A673 (cell line): Measurements from ENCODE around the gene CGN. TPM values are rescaled to one million over a fixed set of nuclear protein-coding genes. Genes with fewer than 3 reads are reported as not detected.

Source experiments
- BruUV-seq: library from RNA; stranded (reverse); fragments of 400-500 nt; replicated peaks from 2 replicates; lab custom pipeline; 2021; lab: Mats Ljungman, UMichigan
- CTCF ChIA-PET: fragments of 300-600 bp; sonication (Branson Sonifier 250); formaldehyde crosslinking; loops from one replicate; lab custom pipeline; 2022; ENCODE audit warnings: antibody characterized with exemption; lab: Charles Lee
- POLR2A ChIA-PET: fragments of 300-600 bp; sonication (Branson Sonifier 250); formaldehyde crosslinking; loops from one replicate; lab custom pipeline; 2022; ENCODE audit warnings: antibody characterized with exemption; ENCODE audit not compliant: low non-redundant PET; lab: Charles Lee
- DNase-seq: peaks from one replicate; pipeline ENCODE4 v3.0.0-alpha.2; 2015; ENCODE audit warnings: low spot score
- H3K27ac ChIP-seq: fragments of 200-600 bp; sonication (generic); 2 replicates; pipeline ENCODE4 v1.5.1; 2016; ENCODE audit warnings: mixed run types, low read depth, mild to moderate bottlenecking, mixed read lengths, antibody characterized with exemption, low read length; ENCODE audit not compliant: poor library complexity, severe bottlenecking
- H3K27me3 ChIP-seq: fragments of 200-600 bp; sonication (generic); replicated peaks from 2 replicates; pipeline ENCODE4 v1.6.1; 2017; ENCODE audit warnings: mixed run types, low read depth, mild to moderate bottlenecking, mixed read lengths, antibody characterized with exemption, low read length; ENCODE audit not compliant: insufficient read depth, poor library complexity
- H3K36me3 ChIP-seq: fragments of 200-600 bp; sonication (generic); 2 replicates; pipeline ENCODE4 v1.6.1; 2016; ENCODE audit warnings: mixed run types, mild to moderate bottlenecking, mixed read lengths, antibody characterized with exemption, low read length; ENCODE audit not compliant: insufficient read depth, poor library complexity, severe bottlenecking
- H3K4me1 ChIP-seq: fragments of 200-600 bp; sonication (generic); 2 replicates; pipeline ENCODE4 v1.6.1; 2017; ENCODE audit warnings: mixed run types, mild to moderate bottlenecking, mixed read lengths, antibody characterized with exemption, low read length; ENCODE audit not compliant: insufficient read depth, poor library complexity, severe bottlenecking
- H3K4me3 ChIP-seq: fragments of 200-600 bp; sonication (generic); 2 replicates; pipeline ENCODE4 v1.5.1; 2016; ENCODE audit warnings: low read depth, mixed run types, mild to moderate bottlenecking, mixed read lengths, low read length; ENCODE audit not compliant: poor library complexity, severe bottlenecking
- H3K9me3 ChIP-seq: fragments of 200-600 bp; sonication (generic); 2 replicates; pipeline ENCODE4 v1.6.1; 2016; ENCODE audit warnings: mixed run types, low read depth, mild to moderate bottlenecking, mixed read lengths, antibody characterized with exemption, low read length; ENCODE audit not compliant: poor library complexity, severe bottlenecking
- EZH2 ChIP-seq: fragments of 200-600 bp; sonication (generic); IDR thresholded peaks from 2 replicates; pipeline ENCODE4 v1.6.1; 2017; ENCODE audit warnings: borderline replicate concordance, low read depth, mild to moderate bottlenecking, mixed read lengths, antibody characterized with exemption, low read length; ENCODE audit not compliant: poor library complexity, severe bottlenecking
- intact Hi-C: fragments of 100-400 bp; cut with micrococcal nuclease; formaldehyde crosslinking; loops from one replicate; pipeline ENCODE4 v1.10.0; 2022; ENCODE audit not compliant: unreplicated experiment
- total RNA-seq: library from RNA; stranded (reverse); gene quantifications from 2 replicates; pipeline ENCODE4 v1.2.3, GENCODE V29; 2021
- TF ChIP-seq, protein P1 (sequence below): fragments of 300-800, 200-600 bp; sonication (generic); conservative IDR thresholded peaks from 2 replicates; pipeline ENCODE4 v1.5.1; 2017; ENCODE audit warnings: low read depth, mild to moderate bottlenecking, antibody characterized with exemption, low read length, moderate library complexity, mixed read lengths

The CGN gene
- total RNA-seq, 1 experiment from 2014 or later = 2.6 TPM

GRCh38 chr1:151546011-151546925 is 35.1 kb downstream of the CGN start:
- POLR2A ChIA-PET = no interaction called here
- Histone ChIP-seq H3K36me3 (no peaks in the 10 kb centered on the region), H3K4me1 (peaks cover 12% of the 10 kb centered on the region), H3K9me3 (no peaks in the 10 kb centered on the region), H3K27me3 (no peaks in the 10 kb centered on the region), H3K4me3 (no peak overlapping the region), H3K27ac (no peak overlapping the region)
- BruUV-seq = no TSS peak
- TF ChIP-seq, protein P1, sequence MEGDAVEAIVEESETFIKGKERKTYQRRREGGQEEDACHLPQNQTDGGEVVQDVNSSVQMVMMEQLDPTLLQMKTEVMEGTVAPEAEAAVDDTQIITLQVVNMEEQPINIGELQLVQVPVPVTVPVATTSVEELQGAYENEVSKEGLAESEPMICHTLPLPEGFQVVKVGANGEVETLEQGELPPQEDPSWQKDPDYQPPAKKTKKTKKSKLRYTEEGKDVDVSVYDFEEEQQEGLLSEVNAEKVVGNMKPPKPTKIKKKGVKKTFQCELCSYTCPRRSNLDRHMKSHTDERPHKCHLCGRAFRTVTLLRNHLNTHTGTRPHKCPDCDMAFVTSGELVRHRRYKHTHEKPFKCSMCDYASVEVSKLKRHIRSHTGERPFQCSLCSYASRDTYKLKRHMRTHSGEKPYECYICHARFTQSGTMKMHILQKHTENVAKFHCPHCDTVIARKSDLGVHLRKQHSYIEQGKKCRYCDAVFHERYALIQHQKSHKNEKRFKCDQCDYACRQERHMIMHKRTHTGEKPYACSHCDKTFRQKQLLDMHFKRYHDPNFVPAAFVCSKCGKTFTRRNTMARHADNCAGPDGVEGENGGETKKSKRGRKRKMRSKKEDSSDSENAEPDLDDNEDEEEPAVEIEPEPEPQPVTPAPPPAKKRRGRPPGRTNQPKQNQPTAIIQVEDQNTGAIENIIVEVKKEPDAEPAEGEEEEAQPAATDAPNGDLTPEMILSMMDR = no peak
- no peak for TF ChIP-seq EZH2
- intact Hi-C loops = no loop called here
- CTCF ChIA-PET = no interaction called here
- no peak for DNase-seq

- POLR2A ChIA-PET = no interaction called here
Measured at GRCh38 chr1:151547119-151547899, 36.1 kb downstream of the CGN start.

DNA sequence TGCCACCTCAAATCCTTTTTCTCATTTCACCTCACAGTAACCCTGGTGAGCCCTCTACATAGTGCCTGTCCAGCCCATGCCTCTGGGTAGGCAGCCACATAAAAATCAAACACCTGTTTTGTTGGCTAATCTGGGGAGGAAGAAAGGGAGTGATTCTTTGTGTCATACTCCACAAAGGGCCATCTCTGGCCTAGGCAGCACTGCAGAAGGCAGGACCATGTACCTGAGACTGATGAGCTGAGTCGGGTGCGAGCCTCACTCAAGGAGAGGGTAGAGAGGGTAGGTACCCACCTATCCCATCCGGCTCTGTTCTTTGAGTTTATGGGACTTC is 36.7 kb downstream of the CGN start:
- TF ChIP-seq, protein P1 = no peak
- TF ChIP-seq EZH2 = no peak
- POLR2A ChIA-PET = no interaction called here
- intact Hi-C loops = no loop called here
- no peak overlapping the region for H3K4me3 ChIP-seq
- no peaks in the 10 kb centered on the region for H3K36me3 ChIP-seq
- DNase-seq = no peak
- BruUV-seq = no TSS peak
- peaks cover 5% of the 10 kb centered on the region for H3K4me1 ChIP-seq
- H3K27ac ChIP-seq = no peak overlapping the region
- no peaks in the 10 kb centered on the region for H3K9me3 ChIP-seq
- no peaks in the 10 kb centered on the region for H3K27me3 ChIP-seq
- CTCF ChIA-PET = no interaction called here

More at GRCh38 chr1:151547119-151547899, 36.1 kb downstream of the CGN start:
- DNase-seq = peak; percentile 68
- H3K36me3 ChIP-seq = no peaks in the 10 kb centered on the region
- H3K9me3 ChIP-seq = no peaks in the 10 kb centered on the region
- BruUV-seq = no TSS peak
- intact Hi-C loops = no loop called here
- TF ChIP-seq, protein P1 = no peak
- no peak for TF ChIP-seq EZH2
- no peaks in the 10 kb centered on the region for H3K27me3 ChIP-seq
- H3K27ac ChIP-seq = no peak overlapping the region
- H3K4me3 ChIP-seq = no peak overlapping the region
- H3K4me1 ChIP-seq = peaks cover 10% of the 10 kb centered on the region
- CTCF ChIA-PET = no interaction called here
